Measurements from ENCODE around the gene EXOC6B.

EXOC6B gene

GRCh38 chr2:72338076-72338475 lies 487.8 kb downstream of the EXOC6B start:
- DNase-seq, result no peak

- DNase-seq, result no peak
These were observed 493.1 kb downstream of the EXOC6B start for GRCh38 chr2:72332720-72333119.

GRCh38 chr2:72330652-72331051 lies 495.2 kb downstream of the EXOC6B start:
- DNase-seq, result peak; percentile 12

- no peak for DNase-seq
These were observed 499.1 kb downstream of the EXOC6B start for GRCh38 chr2:72326759-72327158.

- no peak for DNase-seq
These were observed 500.0 kb downstream of the EXOC6B start for GRCh38 chr2:72325592-72326422.

GRCh38 chr2:72316774-72317173 lies 509.1 kb downstream of the EXOC6B start:
- no peak for DNase-seq

- DNase-seq, result no peak
These were observed 525.6 kb downstream of the EXOC6B start for GRCh38 chr2:72300147-72300684.

- DNase-seq, result no peak
These were observed 532.2 kb downstream of the EXOC6B start for GRCh38 chr2:72293620-72294019.

- DNase-seq, result no peak
These were observed 533.4 kb downstream of the EXOC6B start for GRCh38 chr2:72292433-72292832.

GRCh38 chr2:72291059-72291458 lies 534.8 kb downstream of the EXOC6B start:
- no peak for DNase-seq

- no peak for DNase-seq
These were observed 536.1 kb downstream of the EXOC6B start for GRCh38 chr2:72289736-72290135.

- DNase-seq, result no peak
These were observed 536.5 kb downstream of the EXOC6B start for GRCh38 chr2:72289283-72289682.

- DNase-seq, result no peak
These were observed 547.8 kb downstream of the EXOC6B start for GRCh38 chr2:72278046-72278445.

- DNase-seq, result no peak
These were observed 549.0 kb downstream of the EXOC6B start for GRCh38 chr2:72276876-72277275.

GRCh38 chr2:72276356-72276755 lies 549.5 kb downstream of the EXOC6B start:
- no peak for DNase-seq

GRCh38 chr2:72275084-72275483 lies 550.7 kb downstream of the EXOC6B start:
- DNase-seq, result no peak

GRCh38 chr2:72274380-72274797 lies 551.4 kb downstream of the EXOC6B start:
- DNase-seq, result no peak

GRCh38 chr2:72273384-72273783 lies 552.4 kb downstream of the EXOC6B start:
- no peak for DNase-seq

GRCh38 chr2:72271766-72272641 lies 553.8 kb downstream of the EXOC6B start:
- no peak for DNase-seq

GRCh38 chr2:72271276-72271614 lies 554.6 kb downstream of the EXOC6B start:
- DNase-seq, result no peak

- no peak for DNase-seq
These were observed 555.1 kb downstream of the EXOC6B start for GRCh38 chr2:72270556-72271275.

GRCh38 chr2:72263776-72264060 lies 562.1 kb downstream of the EXOC6B start:
- no peak for DNase-seq

GRCh38 chr2:72263043-72263775 lies 562.6 kb downstream of the EXOC6B start:
- no peak for DNase-seq
